ENCODE measurements around the gene ADH1C. TPM values are rescaled to one million over a fixed set of nuclear protein-coding genes. Genes with fewer than 3 reads are reported as not detected.

Gene ADH1C
- total and polyA plus RNA-seq, 7 experiments from 2014 or later = not detected

GRCh38 chr4:99389606-99390005 lies 37.1 kb upstream of the ADH1C start:
- ChIA-PET CTCF (no interaction called here), POLR2A (no interaction called here)
- Histone ChIP-seq H3K9me3 (ENCODE audit: control insufficient read depth in 2 of 3, low read length in 3 of 3) (no peaks in the 10 kb centered on the region), H3K27ac (ENCODE audit: low read depth, low read length) (no peak overlapping the region), H3K4me1 (ENCODE audit: control insufficient read depth in 2 of 2, insufficient read depth in 2 of 2, low read length in 2 of 2) (no peaks in the 10 kb centered on the region), H3K4me3 (ENCODE audit: low read length) (no peak overlapping the region), H3K36me3 (ENCODE audit: control insufficient read depth in 2 of 3, insufficient read depth in 3 of 3, low read length in 3 of 3) (no peaks in the 10 kb centered on the region), H3K27me3 (ENCODE audit: control insufficient read depth in 2 of 2, insufficient read depth in 2 of 2, low read length in 2 of 2) (no peaks in the 10 kb centered on the region)
- Mint-ChIP-seq H3K27ac (no peak overlapping the region), H3K4me3 (no peak overlapping the region), H3K27me3 (peaks cover 7 to 21% (median 14%) of the 10 kb centered on the region in 5 donors), H3K4me1 (no peaks in the 10 kb centered on the region), H3K36me3 (peaks cover 0 to 4% (median 0%) of the 10 kb centered on the region in 5 donors), H3K9me3 (peaks cover 0 to 4% (median 0%) of the 10 kb centered on the region in 11 donors)
- ATAC-seq = no peak
- no peak for DNase-seq
- intact Hi-C loops (cut with micrococcal nuclease) = no loop called here

GRCh38 chr4:99383833-99384392 lies 31.4 kb upstream of the ADH1C start:
- H3K36me3 Mint-ChIP-seq = no peaks in the 10 kb centered on the region
- H3K36me3 ChIP-seq (ENCODE audit: control insufficient read depth in 2 of 3, insufficient read depth in 3 of 3, low read length in 3 of 3) = no peaks in the 10 kb centered on the region
- no peak overlapping the region for H3K27ac ChIP-seq (ENCODE audit: low read depth, low read length)
- no peak overlapping the region for H3K27ac Mint-ChIP-seq
- CTCF ChIA-PET = no interaction called here
- no peaks in the 10 kb centered on the region for H3K9me3 ChIP-seq (ENCODE audit: control insufficient read depth in 2 of 3, low read length in 3 of 3)
- no peak for DNase-seq
- POLR2A ChIA-PET = no interaction called here
- H3K4me1 ChIP-seq (ENCODE audit: control insufficient read depth in 2 of 2, insufficient read depth in 2 of 2, low read length in 2 of 2) = no peaks in the 10 kb centered on the region
- ATAC-seq = no peak
- peaks cover 8 to 24% (median 15%) of the 10 kb centered on the region in 5 donors for H3K27me3 Mint-ChIP-seq
- no peak overlapping the region for H3K4me3 ChIP-seq (ENCODE audit: low read length)
- H3K27me3 ChIP-seq (ENCODE audit: control insufficient read depth in 2 of 2, insufficient read depth in 2 of 2, low read length in 2 of 2) = no peaks in the 10 kb centered on the region
- H3K4me1 Mint-ChIP-seq = peaks cover 0 to 2% (median 0%) of the 10 kb centered on the region in 7 donors
- peaks cover 0 to 2% (median 0%) of the 10 kb centered on the region in 11 donors for H3K9me3 Mint-ChIP-seq
- intact Hi-C loops (cut with micrococcal nuclease) = no loop called here
- no peak overlapping the region for H3K4me3 Mint-ChIP-seq

GRCh38 chr4:99383399-99383798 lies 30.9 kb upstream of the ADH1C start:
- Mint-ChIP-seq H3K9me3 (peaks cover 0 to 4% (median 0%) of the 10 kb centered on the region in 11 donors), H3K4me3 (no peak overlapping the region), H3K36me3 (peaks cover 0 to 3% (median 0%) of the 10 kb centered on the region in 5 donors), H3K27me3 (peaks cover 8 to 28% (median 15%) of the 10 kb centered on the region in 5 donors), H3K4me1 (peaks cover 0 to 2% (median 0%) of the 10 kb centered on the region in 7 donors), H3K27ac (no peak overlapping the region)
- no peaks in the 10 kb centered on the region for H3K36me3 ChIP-seq (ENCODE audit: control insufficient read depth in 2 of 3, insufficient read depth in 3 of 3, low read length in 3 of 3)
- intact Hi-C loops (cut with micrococcal nuclease) = no loop called here
- ATAC-seq (no peak), DNase-seq (no peak)
- H3K27ac ChIP-seq (ENCODE audit: low read depth, low read length) = no peak overlapping the region
- H3K4me1 ChIP-seq (ENCODE audit: control insufficient read depth in 2 of 2, insufficient read depth in 2 of 2, low read length in 2 of 2) = no peaks in the 10 kb centered on the region
- no peak overlapping the region for H3K4me3 ChIP-seq (ENCODE audit: low read length)
- ChIA-PET CTCF (interaction anchor here (0.6 kb wide), 1 partner anchor 28 kb away, joined by 3 read pairs; no protein-coding TSS in a partner anchor), POLR2A (no interaction called here)
- H3K27me3 ChIP-seq (ENCODE audit: control insufficient read depth in 2 of 2, insufficient read depth in 2 of 2, low read length in 2 of 2) = no peaks in the 10 kb centered on the region
- no peaks in the 10 kb centered on the region for H3K9me3 ChIP-seq (ENCODE audit: control insufficient read depth in 2 of 3, low read length in 3 of 3)

- POLR2A ChIA-PET = no interaction called here
- H3K4me3 ChIP-seq (ENCODE audit: low read length) = no peak overlapping the region
- Mint-ChIP-seq H3K36me3 (peaks cover 0 to 3% (median 0%) of the 10 kb centered on the region in 5 donors), H3K9me3 (peaks cover 0 to 4% (median 0%) of the 10 kb centered on the region in 11 donors), H3K4me3 (no peak overlapping the region), H3K27me3 (peaks cover 7 to 28% (median 15%) of the 10 kb centered on the region in 5 donors), H3K27ac (no peak overlapping the region), H3K4me1 (peaks cover 0 to 2% (median 0%) of the 10 kb centered on the region in 7 donors)
- no peaks in the 10 kb centered on the region for H3K9me3 ChIP-seq (ENCODE audit: control insufficient read depth in 2 of 3, low read length in 3 of 3)
- intact Hi-C loops (cut with micrococcal nuclease) = no loop called here
- CTCF ChIA-PET = interaction anchor here (0.6 kb wide), 1 partner anchor 29 kb away, joined by 3 read pairs; no protein-coding TSS in a partner anchor
- no peaks in the 10 kb centered on the region for H3K4me1 ChIP-seq (ENCODE audit: control insufficient read depth in 2 of 2, insufficient read depth in 2 of 2, low read length in 2 of 2)
- DNase-seq = no peak
- no peak overlapping the region for H3K27ac ChIP-seq (ENCODE audit: low read depth, low read length)
- H3K36me3 ChIP-seq (ENCODE audit: control insufficient read depth in 2 of 3, insufficient read depth in 3 of 3, low read length in 3 of 3) = no peaks in the 10 kb centered on the region
- ATAC-seq = no peak
- H3K27me3 ChIP-seq (ENCODE audit: control insufficient read depth in 2 of 2, insufficient read depth in 2 of 2, low read length in 2 of 2) = no peaks in the 10 kb centered on the region
Observed at GRCh38 chr4:99382745-99383360, 30.3 kb upstream of the ADH1C start.

- no peak for DNase-seq
- ChIA-PET CTCF (no interaction called here), POLR2A (no interaction called here)
- no peak for ATAC-seq
- Histone ChIP-seq H3K36me3 (ENCODE audit: control insufficient read depth in 2 of 3, insufficient read depth in 3 of 3, low read length in 3 of 3) (no peaks in the 10 kb centered on the region), H3K4me1 (ENCODE audit: control insufficient read depth in 2 of 2, insufficient read depth in 2 of 2, low read length in 2 of 2) (no peaks in the 10 kb centered on the region), H3K27ac (ENCODE audit: low read depth, low read length) (no peak overlapping the region), H3K9me3 (ENCODE audit: control insufficient read depth in 2 of 3, low read length in 3 of 3) (no peaks in the 10 kb centered on the region), H3K27me3 (ENCODE audit: control insufficient read depth in 2 of 2, insufficient read depth in 2 of 2, low read length in 2 of 2) (no peaks in the 10 kb centered on the region), H3K4me3 (ENCODE audit: low read length) (no peak overlapping the region)
- Mint-ChIP-seq H3K4me3 (no peak overlapping the region), H3K4me1 (peaks cover 0 to 2% (median 0%) of the 10 kb centered on the region in 7 donors), H3K36me3 (peaks cover 0 to 3% (median 0%) of the 10 kb centered on the region in 5 donors), H3K27ac (no peak overlapping the region), H3K9me3 (peaks cover 0 to 8% (median 0%) of the 10 kb centered on the region in 11 donors), H3K27me3 (peaks cover 6 to 30% (median 19%) of the 10 kb centered on the region in 5 donors)
- intact Hi-C loops (cut with micrococcal nuclease) = no loop called here
Observed at GRCh38 chr4:99381588-99382175, 29.1 kb upstream of the ADH1C start.

GRCh38 chr4:99379571-99379970 lies 27.0 kb upstream of the ADH1C start:
- CTCF ChIA-PET = no interaction called here
- Mint-ChIP-seq H3K4me3 (no peak overlapping the region), H3K9me3 (peaks cover 0 to 27% (median 10%) of the 10 kb centered on the region in 11 donors), H3K36me3 (peaks cover 0 to 12% (median 0%) of the 10 kb centered on the region in 5 donors), H3K4me1 (peaks cover 0 to 2% (median 0%) of the 10 kb centered on the region in 7 donors), H3K27ac (no peak overlapping the region), H3K27me3 (peaks cover 6 to 35% (median 25%) of the 10 kb centered on the region in 5 donors)
- H3K27me3 ChIP-seq (ENCODE audit: control insufficient read depth in 2 of 2, insufficient read depth in 2 of 2, low read length in 2 of 2) = peaks cover 0 to 3% of the 10 kb centered on the region in 2 donors
- no peaks in the 10 kb centered on the region for H3K4me1 ChIP-seq (ENCODE audit: control insufficient read depth in 2 of 2, insufficient read depth in 2 of 2, low read length in 2 of 2)
- intact Hi-C loops (cut with micrococcal nuclease) = no loop called here
- no peaks in the 10 kb centered on the region for H3K36me3 ChIP-seq (ENCODE audit: control insufficient read depth in 2 of 3, insufficient read depth in 3 of 3, low read length in 3 of 3)
- DNase-seq = no peak
- POLR2A ChIA-PET = no interaction called here
- ATAC-seq = no peak
- no peak overlapping the region for H3K4me3 ChIP-seq (ENCODE audit: low read length)
- no peaks in the 10 kb centered on the region for H3K9me3 ChIP-seq (ENCODE audit: control insufficient read depth in 2 of 3, low read length in 3 of 3)
- no peak overlapping the region for H3K27ac ChIP-seq (ENCODE audit: low read depth, low read length)

Data from naive thymus-derived CD4-positive, alpha-beta T cell (primary cell).